ENCODE measurements around the gene OR52R1.
"Not testable (repeated sequence)": the region's sequence is repeated elsewhere in the genome, so short reads cannot be mapped to it uniquely, and the experiment has no call there.

Gene OR52R1

GRCh38 chr11:4804280-4804679 lies at the start of gene OR52R1:
Gene OR52R1, minus strand, starts transcription at chr11:4804380. Its CDS starts 0 bp downstream, at chr11:4804380.
- no peak for DNase-seq

GRCh38 chr11:4851033-4851432 lies 46.9 kb upstream of the OR52R1 start:
- DNase-seq = no peak

GRCh38 chr11:4848908-4849532 lies 44.8 kb upstream of the OR52R1 start, which contains the start of gene OR51S1:
Gene OR51S1, minus strand, starts transcription at chr11:4849208. Its CDS starts 0 bp downstream, at chr11:4849208.
- no peak for DNase-seq

- no peak for DNase-seq
Observed at GRCh38 chr11:4839851-4840549, 35.8 kb upstream of the OR52R1 start.

DNA sequence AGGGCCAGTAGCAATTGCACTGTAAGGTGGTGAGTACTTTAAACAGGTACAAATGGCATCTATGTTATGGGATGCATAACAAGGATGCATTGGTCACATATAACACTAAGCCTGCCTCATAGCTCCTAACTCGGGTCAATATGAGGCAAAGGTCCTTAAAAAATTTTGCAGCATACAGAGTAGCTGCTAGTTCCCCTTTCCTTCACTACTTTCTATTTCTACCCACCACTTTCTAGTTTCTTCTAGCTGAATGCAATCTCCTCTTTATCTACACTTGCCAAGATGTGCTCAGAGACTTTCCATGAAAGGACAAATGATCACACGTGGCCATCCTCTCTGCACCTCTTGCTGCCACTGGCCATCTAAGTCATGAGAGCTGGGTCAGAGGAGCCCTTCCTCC lies 26.7 kb upstream of the OR52R1 start:
- no peak for DNase-seq

- no peak for DNase-seq
Observed at GRCh38 chr11:4830346-4830745, 26.2 kb upstream of the OR52R1 start.

DNA sequence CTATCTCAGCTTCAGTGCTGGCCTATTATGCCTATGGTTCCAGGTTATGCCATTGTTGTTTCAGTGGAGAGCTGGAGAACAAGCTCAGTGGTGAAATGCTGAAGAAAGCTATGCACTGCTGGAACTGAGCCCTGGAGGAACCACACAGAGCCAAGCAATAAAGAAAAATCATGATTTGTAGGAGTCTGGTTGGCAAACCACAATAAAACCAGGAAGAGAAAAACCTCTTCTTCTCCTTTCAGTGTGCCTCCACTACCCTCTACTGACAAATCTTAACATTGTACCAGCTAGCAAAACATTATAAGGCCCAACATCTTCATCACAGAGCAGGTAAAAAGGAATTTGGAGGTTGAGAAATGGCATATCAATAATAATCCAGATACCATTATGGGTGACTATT lies 22.2 kb upstream of the OR52R1 start:
- DNase-seq = no peak

DNA sequence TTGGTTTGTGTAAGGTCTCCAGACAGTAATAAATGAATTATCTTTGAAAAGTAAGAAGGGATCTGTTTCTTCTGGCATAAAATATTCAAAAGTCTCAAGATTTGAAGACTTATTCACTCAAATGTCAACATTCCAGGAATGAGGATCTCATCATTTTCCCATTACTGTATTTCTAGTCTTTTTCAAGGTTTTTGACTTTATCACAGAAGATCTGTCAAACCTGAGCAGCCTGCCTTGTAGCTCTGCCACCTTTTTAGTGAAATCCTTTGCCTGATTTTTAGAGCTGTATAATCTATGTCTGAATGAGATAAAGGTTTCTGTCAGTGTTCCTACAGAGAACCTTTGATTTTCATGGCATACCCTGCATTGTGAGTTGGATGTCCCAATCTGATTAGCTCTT lies 21.0 kb upstream of the OR52R1 start:
- DNase-seq = no peak

DNA sequence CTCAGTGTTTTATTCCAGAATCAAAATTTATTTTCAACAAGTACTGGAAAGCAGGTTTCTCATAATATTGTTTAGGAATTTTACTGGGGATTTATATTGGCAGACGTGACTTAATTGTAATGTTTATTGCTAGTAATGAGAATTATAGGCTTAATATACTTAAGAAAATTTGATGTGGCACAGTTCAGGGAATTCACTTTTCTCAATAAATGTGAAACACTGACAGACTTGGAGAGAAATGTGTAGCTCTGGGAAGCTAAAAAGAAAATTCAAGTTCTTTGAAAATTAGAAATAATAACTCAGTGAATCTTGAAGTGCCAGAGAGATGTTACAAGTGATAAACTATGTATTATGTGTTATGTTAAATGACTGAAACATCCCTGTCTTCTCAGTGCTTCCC lies 16.8 kb upstream of the OR52R1 start, which contains the start of gene OR51F2:
TSS of gene OR51F2 (plus strand) at position 301 of the 400 bp plus-strand sequence. CDS start 101 bp downstream, outside the sequence.
- DNase-seq = no peak

- no peak for DNase-seq
Observed at GRCh38 chr11:4809246-4809645, 5.1 kb upstream of the OR52R1 start.

DNA sequence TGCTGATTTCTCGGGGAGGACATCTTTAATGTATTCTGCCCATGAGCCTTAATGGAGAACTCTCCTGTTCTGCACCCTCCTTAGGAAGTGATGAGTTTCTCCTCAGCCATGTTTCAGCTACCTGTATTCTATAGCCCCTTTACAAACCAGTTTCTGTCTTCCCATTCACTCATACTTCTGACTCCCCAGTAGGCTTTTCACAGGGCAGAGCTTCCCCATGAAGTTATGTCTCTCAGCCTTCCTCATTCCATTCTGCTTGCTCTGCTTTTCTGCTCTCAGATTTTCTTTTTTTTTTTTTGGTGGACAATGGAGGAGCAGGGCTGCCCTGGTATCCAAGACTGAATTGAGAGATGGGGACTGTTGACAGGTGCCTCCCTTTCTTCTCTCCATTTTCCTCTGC lies 4.3 kb upstream of the OR52R1 start:
- no peak for DNase-seq

DNA sequence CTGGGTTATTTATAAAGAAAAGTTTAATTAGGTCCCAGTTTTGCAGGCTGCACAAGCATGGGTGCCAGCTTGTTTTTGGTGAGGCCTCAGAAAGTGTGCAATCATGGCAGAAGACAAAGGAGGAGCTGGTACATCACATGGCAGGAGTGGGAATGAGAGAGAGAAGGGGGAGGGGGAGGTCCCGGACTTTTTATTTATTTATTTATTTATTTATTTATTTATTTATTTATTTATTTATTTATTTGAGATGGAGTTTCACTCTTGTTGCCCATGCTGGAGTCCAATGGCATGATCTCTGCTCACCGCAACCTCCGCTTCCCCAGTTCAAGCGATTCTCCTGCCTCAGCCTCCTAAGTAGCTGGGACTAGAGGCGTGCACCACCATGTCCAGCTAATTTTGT lies 2.9 kb downstream of the OR52R1 start:
- not testable (repeated sequence) for DNase-seq

- no peak for DNase-seq
Observed at GRCh38 chr11:4798427-4799183, 5.6 kb downstream of the OR52R1 start.

DNA sequence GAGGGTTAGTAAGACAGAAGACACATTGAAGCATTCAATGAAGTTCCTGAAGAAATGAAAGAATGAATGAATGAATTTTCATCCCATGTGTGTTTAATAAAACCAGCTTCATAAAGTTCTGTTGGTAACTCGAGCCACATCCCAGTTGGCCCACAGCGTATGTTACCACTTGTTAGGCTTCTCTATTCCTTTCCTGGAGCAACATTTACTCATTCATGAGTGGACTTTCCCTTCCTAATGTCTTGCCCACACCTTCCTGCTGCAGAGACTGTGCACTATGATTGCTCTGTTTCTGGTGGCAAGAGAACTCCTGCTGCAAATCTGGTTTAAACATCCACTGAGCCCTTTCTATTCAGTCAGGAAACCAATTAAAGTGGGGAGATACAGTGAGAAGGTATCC lies 7.0 kb downstream of the OR52R1 start:
- DNase-seq = no peak

- DNase-seq = no peak
Observed at GRCh38 chr11:4782454-4782853, 21.7 kb downstream of the OR52R1 start.

DNA sequence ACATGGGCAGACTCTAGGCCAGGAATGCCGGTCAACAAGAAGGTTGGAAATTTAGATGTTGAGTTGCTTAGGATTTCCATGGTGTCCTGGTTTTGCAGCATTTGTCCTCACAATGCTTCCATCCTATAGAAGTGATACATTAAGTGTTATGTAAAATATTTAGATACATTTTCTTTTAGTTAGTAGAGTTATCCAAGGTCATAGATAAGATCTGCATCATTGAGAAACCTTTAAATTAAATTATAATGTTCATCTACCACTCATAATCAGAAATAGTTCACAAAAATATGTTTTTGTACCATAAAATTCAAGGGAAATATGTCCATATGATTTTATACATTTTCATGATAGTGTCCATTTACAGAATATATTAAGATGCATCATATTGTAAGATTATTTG lies 34.3 kb downstream of the OR52R1 start, which contains the start of gene OR51F1:
TSS of gene OR51F1 (minus strand) at position 101 of the 400 bp plus-strand sequence. CDS start at position 101, 0 bp downstream.
- no peak for DNase-seq

DNA sequence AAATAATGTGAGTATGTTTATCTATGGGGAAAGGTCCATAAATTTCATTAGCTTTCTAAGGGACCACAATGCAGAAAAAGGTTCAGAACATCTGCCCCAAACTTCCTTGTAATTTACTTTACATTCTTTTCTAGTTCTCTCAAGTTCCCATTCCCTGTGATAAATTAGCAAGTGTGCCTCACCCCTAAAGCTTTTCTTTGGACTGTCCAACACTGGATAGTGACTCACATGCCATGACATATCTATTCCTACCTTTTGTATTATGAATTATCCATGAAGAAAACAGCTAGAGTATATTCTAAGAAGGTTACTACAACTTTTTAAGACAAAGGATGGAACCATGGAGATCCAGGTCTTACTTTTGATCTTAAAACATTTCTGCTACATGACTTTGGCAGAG lies 36.1 kb downstream of the OR52R1 start:
- DNase-seq = no peak

DNA sequence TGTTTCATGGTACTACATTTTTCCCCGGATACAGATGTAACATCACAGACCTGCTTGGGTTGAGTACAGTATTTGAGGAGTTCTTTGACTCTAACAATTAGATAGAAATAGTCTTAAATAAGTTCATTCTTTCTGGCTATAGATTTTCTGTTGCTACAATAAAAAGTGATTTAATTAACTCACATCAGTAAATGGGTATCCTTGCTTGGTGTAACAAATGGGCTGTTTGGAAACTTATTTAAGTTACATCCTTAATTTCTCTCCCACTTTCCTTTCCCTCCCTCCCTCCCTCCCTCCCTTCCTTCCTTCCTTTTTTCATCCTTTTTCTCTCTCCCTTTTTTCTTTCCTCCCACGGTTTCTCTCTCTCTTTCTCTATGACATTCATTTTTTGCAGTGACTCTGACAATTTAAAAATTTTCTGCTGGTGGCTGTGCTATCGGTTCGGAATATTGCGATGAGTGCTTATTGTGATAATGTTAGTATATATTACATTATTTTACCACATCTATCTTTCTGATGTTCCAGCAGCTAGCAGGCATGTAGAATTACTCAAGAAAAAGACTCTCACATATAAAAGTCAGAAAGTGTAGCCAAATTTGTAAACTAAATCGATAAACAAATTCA lies 37.6 kb downstream of the OR52R1 start:
- no peak for DNase-seq

GRCh38 chr11:4763096-4763495 lies 41.1 kb downstream of the OR52R1 start:
- no peak for DNase-seq
